ENCODE data around the gene EGFR.

GRCh38 chr7:55183897-55184296, 165.1 kb downstream of the EGFR start:
- TF ChIP-seq CTCF (conservative IDR thresholded peaks at IDR 0.05 in 1 of 2, IDR thresholded peaks at IDR 0.05 in 1 of 2; ENCODE audit: extremely low read depth in 1 of 2, insufficient read depth in 1 of 2, low read depth in 1 of 2, low read length in 2 of 2) (no peak), EZH2 (IDR thresholded peaks at IDR 0.05; ENCODE audit: borderline replicate concordance, low read length) (no peak)

All from mammary epithelial cell (primary cell).